OCI-LY3 (cell line): ENCODE measurements around the gene KRT32.

Source experiments
- H2AFZ ChIP-seq: fragments of 200-600, 300-600 bp; shearing (Covaris generic); 2 replicates; pipeline ENCODE4 v1.6.0; 2014; ENCODE audit warnings: antibody characterized with exemption, low read depth, low read length
- H3K27ac ChIP-seq: fragments of 200-600, 300-600 bp; sonication (generic); 2 replicates; pipeline ENCODE4 v1.5.1; 2014; ENCODE audit warnings: mild to moderate bottlenecking, low read length, moderate library complexity, mixed read lengths
- H3K27me3 ChIP-seq: fragments of 200-600, 300-600 bp; sonication (generic); 2 replicates; pipeline ENCODE4 v1.6.1; 2014; ENCODE audit warnings: low read depth, low read length, mixed read lengths
- H3K36me3 ChIP-seq: fragments of 200-600, 300-600 bp; sonication (generic); replicated peaks from 2 replicates; pipeline ENCODE3; 2014; ENCODE audit warnings: low read depth, low read length, mixed read lengths
- H3K4me1 ChIP-seq: fragments of 300-600, 200-600 bp; sonication (generic); 2 replicates; pipeline ENCODE4 v1.6.1; 2014; ENCODE audit warnings: low read length, mixed read lengths
- H3K4me2 ChIP-seq: fragments of 200-600, 300-600 bp; sonication (generic); 2 replicates; pipeline ENCODE4 v1.6.1; 2014; ENCODE audit warnings: low read length, mixed read lengths
- H3K4me3 ChIP-seq: fragments of 300-600, 200-600 bp; sonication (generic); 2 replicates; pipeline ENCODE4 v1.5.1; 2014; ENCODE audit warnings: antibody characterized with exemption, mild to moderate bottlenecking, low read length, moderate library complexity
- H3K79me2 ChIP-seq: fragments of 300-600, 200-600 bp; shearing (Covaris generic); 2 replicates; pipeline ENCODE4 v1.6.1; 2014; ENCODE audit warnings: mild to moderate bottlenecking, low read length, mixed read lengths
- H3K9ac ChIP-seq: fragments of 300-600, 200-600 bp; shearing (Covaris generic); 2 replicates; pipeline ENCODE4 v1.6.0; 2014; ENCODE audit warnings: mild to moderate bottlenecking, low read length, moderate library complexity
- H3K9me3 ChIP-seq: fragments of 200-600, 300-600 bp; shearing (Covaris generic); 2 replicates; pipeline ENCODE4 v1.6.1; 2014; ENCODE audit warnings: low read length, mixed read lengths; ENCODE audit not compliant: insufficient read depth
- H4K20me1 ChIP-seq: fragments of 200-600, 300-600 bp; sonication (generic); 2 replicates; pipeline ENCODE4 v1.6.1; 2016; ENCODE audit warnings: low read length, mixed read lengths; ENCODE audit not compliant: insufficient read depth
- EZH2phosphoT487 ChIP-seq: fragments of 200-600 bp; shearing (Covaris generic); IDR thresholded peaks from 2 replicates; pipeline ENCODE4 v1.6.1; 2018; ENCODE audit warnings: antibody characterized with exemption, mixed run types, low read depth
- TF ChIP-seq, protein P1 (sequence below): fragments of 200-600, 300-600 bp; sonication (generic); IDR thresholded peaks from 2 replicates; pipeline ENCODE4 v1.5.1; 2014; ENCODE audit warnings: antibody characterized with exemption, low read length, low read depth

The KRT32 gene

DNA sequence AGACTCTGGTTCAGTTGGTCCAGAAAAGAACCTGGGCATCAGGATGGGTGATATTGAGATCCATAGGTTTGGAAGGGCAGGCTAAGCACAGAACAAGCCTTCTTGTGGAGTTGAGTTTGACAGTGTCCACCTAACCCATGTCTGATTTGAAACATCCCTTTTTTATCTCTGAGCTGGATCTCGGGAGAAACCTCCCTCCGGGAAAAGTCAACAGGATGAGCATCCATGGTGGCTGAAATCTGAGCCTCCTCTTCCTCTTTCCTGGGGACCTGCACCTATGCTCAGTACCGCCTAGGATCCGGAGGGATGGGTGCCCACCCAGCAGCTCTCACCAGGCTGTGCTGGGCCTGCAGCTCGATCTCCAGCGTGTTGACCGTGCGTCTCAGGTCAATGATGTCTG is 3.4 kb downstream of the KRT32 start:
- H3K27me3 ChIP-seq: peaks cover 3% of the 10 kb centered on the region; the same call in 1 of the 2 replicates
- no peaks in the 10 kb centered on the region for H4K20me1 ChIP-seq
- no peak overlapping the region for H3K4me3 ChIP-seq
- no peak overlapping the region for H3K4me2 ChIP-seq
- no peaks in the 10 kb centered on the region for H3K4me1 ChIP-seq
- no peak overlapping the region for H2AFZ ChIP-seq
- TF ChIP-seq, protein P1, sequence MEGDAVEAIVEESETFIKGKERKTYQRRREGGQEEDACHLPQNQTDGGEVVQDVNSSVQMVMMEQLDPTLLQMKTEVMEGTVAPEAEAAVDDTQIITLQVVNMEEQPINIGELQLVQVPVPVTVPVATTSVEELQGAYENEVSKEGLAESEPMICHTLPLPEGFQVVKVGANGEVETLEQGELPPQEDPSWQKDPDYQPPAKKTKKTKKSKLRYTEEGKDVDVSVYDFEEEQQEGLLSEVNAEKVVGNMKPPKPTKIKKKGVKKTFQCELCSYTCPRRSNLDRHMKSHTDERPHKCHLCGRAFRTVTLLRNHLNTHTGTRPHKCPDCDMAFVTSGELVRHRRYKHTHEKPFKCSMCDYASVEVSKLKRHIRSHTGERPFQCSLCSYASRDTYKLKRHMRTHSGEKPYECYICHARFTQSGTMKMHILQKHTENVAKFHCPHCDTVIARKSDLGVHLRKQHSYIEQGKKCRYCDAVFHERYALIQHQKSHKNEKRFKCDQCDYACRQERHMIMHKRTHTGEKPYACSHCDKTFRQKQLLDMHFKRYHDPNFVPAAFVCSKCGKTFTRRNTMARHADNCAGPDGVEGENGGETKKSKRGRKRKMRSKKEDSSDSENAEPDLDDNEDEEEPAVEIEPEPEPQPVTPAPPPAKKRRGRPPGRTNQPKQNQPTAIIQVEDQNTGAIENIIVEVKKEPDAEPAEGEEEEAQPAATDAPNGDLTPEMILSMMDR: no peak
- no peak for TF ChIP-seq EZH2phosphoT487
- H3K79me2 ChIP-seq: no peaks in the 10 kb centered on the region
- H3K27ac ChIP-seq: no peak overlapping the region
- H3K9ac ChIP-seq: no peak overlapping the region
- H3K9me3 ChIP-seq: no peaks in the 10 kb centered on the region
- H3K36me3 ChIP-seq: no peaks in the 10 kb centered on the region

DNA sequence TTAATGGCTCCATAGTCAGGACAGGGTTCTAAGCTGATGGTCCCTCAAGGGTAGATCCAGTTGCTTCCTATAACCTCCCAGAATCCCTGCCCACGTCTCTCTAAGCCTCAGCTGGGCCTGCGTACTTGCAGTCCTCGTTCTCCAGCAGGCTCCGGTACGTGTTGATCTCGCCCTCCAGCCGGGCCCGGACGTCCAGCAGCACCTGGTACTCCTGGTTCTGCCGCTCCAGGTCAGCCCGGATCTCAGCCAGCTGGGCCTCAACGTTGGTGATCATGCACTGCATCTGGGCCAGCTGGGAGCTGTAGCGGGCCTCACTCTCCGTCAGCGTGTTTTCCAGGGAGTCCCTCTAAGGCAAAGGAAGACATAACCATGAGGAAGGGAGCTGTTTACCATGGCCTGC is 4.5 kb downstream of the KRT32 start:
- Histone ChIP-seq H3K36me3 (no peaks in the 10 kb centered on the region), H3K4me3 (no peak overlapping the region), H4K20me1 (no peaks in the 10 kb centered on the region), H3K79me2 (no peaks in the 10 kb centered on the region), H3K27ac (no peak overlapping the region), H3K4me1 (no peaks in the 10 kb centered on the region), H3K27me3 (peaks cover 9% of the 10 kb centered on the region; the same call in 1 of the 2 replicates), H3K9ac (no peak overlapping the region), H3K9me3 (no peaks in the 10 kb centered on the region), H3K4me2 (no peak overlapping the region), H2AFZ (no peak overlapping the region)
- TF ChIP-seq EZH2phosphoT487: no peak
- TF ChIP-seq, protein P1: no peak

DNA sequence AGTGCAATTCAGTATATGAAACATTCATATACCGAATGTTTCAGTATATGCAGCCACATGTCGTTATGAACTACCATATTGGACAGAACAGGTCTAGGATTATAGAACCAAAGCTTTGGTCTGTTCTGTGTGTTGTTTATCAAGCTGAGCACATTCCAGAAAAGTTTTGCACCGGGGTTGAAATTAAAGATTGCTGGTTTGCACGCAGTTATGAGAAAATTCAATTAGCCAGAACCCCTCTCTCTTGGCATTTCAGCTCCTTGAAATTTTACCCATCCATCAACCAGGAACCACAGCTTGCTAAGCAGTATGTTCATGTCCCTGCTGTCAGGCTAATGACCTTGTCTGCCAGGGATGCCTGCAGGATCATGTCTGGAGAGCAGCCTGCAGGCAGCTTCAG is 9.5 kb downstream of the KRT32 start:
- Histone ChIP-seq H4K20me1 (no peaks in the 10 kb centered on the region), H3K27me3 (peaks cover 26% of the 10 kb centered on the region; the same call in 1 of the 2 replicates), H2AFZ (no peak overlapping the region), H3K36me3 (no peaks in the 10 kb centered on the region), H3K4me1 (no peaks in the 10 kb centered on the region), H3K4me3 (no peak overlapping the region), H3K9ac (no peak overlapping the region), H3K9me3 (no peaks in the 10 kb centered on the region), H3K27ac (no peak overlapping the region), H3K4me2 (no peak overlapping the region), H3K79me2 (no peaks in the 10 kb centered on the region)
- TF ChIP-seq, protein P1: no peak
- TF ChIP-seq EZH2phosphoT487: no peak

DNA sequence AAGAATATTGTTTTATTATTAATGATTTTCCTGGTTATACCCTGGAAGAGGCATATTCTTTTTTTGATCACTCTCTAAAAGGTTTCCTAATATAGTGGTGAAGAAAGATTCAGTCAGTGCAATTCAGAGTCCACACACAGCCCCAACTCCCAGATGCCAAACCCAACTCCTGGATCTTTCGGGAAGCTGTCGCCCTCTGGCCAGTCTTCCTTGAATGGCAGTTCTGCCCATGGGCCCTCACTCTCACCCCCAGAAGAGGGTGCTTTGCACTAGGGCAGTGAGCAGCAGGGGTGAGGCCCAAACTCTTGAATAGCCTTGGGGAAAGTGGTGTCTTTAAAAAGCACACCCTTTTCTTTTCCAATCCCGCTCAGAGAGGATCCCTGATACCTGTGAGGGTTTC is 11.0 kb downstream of the KRT32 start:
- TF ChIP-seq, protein P1: no peak
- no peak for TF ChIP-seq EZH2phosphoT487
- H3K27me3 ChIP-seq: peaks cover 26% of the 10 kb centered on the region; the same call in 1 of the 2 replicates
- no peaks in the 10 kb centered on the region for H3K79me2 ChIP-seq
- no peak overlapping the region for H2AFZ ChIP-seq
- H3K27ac ChIP-seq: no peak overlapping the region
- no peak overlapping the region for H3K4me2 ChIP-seq
- no peaks in the 10 kb centered on the region for H3K36me3 ChIP-seq
- H3K4me3 ChIP-seq: no peak overlapping the region
- H3K9me3 ChIP-seq: no peaks in the 10 kb centered on the region
- H3K4me1 ChIP-seq: no peaks in the 10 kb centered on the region
- no peak overlapping the region for H3K9ac ChIP-seq
- H4K20me1 ChIP-seq: no peaks in the 10 kb centered on the region
